GM21576 (cell line): Measurements from ENCODE around the gene TNFAIP2.
"Not testable (repeated sequence)": the region's sequence is repeated elsewhere in the genome, so short reads cannot be mapped to it uniquely, and the experiment has no call there.

Experiments used
- ATAC-seq: cut with Tn5 transposase; IDR thresholded peaks from one replicate; pipeline ENCODE4 v1.9.1; 2021; ENCODE audit warnings: mild to moderate bottlenecking, moderate library complexity; ENCODE audit not compliant: unreplicated experiment

The TNFAIP2 gene

DNA sequence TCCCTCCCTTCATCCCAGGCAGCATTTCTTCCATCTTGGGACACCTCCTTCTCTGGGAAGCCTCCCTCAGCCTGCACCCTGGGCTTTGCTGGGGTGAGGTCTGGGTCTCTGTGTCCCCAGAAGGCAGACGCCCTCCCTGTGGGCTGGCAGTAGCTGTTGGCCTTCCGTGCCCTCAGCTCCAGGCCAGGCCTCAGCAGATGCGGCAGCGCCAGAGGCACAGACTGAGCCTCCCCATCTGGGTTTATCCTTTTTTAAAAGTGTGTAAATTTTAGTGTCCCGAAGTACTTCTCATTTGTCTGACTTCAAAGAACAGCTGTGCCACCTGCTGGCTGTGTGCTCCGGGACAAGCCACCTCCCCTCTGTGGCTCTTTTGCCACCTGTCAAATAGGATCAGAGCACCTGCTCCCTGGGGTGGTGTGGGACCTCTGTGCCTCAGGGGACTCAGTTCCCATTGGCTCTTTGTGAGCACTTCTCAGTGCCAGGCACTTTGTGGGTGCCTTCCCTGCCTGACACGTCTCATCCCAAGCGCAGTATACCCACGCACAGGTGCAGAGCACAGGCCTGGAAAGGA lies 17.6 kb upstream of the TNFAIP2 start:
- no peak for ATAC-seq

DNA sequence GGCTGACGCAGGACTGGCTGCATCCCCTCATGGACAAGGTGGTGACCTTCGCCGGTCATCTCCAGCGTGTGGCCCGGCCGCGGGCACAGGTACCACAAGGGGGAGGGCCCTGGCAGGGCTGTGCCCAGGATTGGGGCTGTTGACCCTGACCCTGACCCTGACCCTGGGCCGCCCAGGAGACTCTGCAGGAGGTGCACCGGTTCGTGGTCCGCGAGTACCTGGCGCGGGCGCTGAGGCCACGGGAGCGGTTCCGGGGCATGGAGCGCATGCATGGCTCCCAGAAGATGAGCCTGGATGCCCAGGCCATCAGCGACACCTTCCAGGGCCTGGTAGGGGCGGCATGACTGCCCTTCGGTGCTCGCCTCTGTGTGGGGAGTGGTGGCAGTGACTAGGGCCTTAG lies 15.8 kb upstream of the TNFAIP2 start:
- no peak for ATAC-seq

DNA sequence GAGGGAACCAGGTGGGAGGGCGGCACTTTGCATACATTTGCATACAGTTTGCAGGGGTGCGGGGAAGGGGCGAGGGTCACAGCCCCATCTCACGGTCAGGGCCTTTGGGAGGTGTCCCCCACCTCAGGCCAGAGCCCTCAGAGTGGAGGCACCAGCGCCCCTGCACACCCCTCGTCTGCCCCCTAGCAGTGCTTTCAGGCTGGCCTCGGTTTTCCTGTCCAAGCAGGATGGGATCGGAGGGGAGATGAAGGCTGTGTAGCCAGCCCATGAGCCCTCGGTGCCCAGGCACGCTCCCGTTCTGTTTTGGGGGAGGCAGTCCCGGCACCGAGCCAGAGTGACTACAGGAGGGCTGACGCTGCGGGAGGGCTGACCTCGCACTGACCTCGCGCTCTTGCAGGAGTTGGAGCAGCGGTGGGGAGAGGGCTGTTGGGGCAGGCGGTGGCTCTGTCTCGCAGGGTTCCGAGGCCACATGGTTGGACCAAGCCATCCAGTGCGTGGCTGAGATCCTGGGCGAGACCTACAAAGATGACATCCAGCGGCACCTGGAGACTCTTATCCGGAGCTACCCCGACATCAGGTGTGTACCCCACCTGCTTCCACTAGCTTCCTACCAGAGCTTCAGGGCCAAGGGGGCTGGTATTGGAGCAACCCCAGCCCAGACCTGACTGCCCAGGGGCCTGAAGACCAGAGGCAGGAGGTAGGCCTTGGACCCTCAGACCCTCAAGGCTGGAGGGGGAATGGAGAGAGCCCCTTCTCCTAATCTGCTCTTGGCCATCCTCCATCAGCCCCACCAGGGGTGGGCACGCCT lies 15.1 kb upstream of the TNFAIP2 start:
- ATAC-seq = no peak

DNA sequence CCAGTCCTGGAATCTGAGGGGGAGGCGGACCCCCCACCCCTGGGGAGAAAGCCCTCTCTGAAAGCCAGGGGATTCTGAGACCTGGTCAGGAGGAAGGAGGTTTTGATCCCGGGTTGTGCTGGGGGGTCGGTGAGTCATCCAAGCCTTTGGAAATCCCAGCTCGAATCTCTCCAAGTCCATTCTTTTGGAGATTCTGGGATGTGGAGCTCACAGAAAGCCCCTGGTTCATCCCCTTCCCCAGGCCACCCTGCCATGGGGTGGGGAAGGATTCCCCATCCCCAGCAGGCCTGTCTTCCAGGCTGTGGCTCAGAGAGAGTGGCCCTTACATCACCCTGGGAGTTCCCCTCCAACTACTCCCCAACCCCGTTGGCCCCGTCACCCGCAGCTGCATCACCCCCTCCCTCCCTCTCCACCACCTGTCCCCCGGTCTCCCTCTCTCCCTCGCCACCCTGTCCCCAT lies 14.5 kb upstream of the TNFAIP2 start:
- no peak for ATAC-seq

DNA sequence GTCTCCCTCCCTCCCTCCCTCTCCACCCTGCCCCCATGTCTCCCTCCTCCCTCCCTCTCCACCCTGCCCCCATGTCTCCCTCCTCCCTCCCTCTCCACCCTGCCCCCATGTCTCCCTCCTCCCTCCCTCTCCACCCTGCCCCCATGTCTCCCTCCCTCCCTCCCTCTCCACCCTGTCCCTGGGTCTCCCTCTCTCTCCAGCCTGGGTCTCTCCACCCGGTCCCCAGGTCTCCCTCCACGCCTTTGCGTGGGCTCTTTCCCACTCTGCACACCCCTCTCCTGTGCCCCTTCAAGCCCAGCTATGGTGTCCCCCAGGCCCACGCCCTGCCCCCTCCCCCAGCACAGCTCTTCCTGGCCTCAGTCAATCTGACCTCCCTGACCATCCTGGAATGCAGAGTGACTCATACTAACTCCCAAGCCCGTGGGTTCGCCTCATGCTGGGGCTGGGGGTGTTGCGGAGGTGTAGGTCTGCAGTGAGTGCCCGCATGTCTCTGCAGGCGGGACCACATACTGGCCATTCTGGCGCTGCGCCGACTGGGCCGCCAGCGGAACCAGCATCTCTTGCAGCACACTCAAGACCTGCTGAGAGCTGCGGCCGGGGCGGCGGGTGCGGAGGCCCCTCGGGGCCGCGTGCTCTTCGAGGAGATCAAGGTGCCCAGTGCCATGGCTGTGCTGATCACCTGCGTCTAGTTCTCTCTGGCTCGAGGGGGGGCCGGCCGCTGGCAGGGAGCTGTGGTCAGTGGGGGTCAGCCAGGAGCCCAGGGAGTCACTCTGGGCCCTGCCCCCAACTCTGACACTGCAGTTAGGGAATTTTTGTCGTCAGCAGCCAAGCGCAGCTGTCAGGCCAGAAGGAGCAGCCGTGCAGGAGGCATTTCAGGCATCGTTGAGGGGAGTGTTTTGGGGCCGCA lies 13.5 kb upstream of the TNFAIP2 start:
- no peak for ATAC-seq

DNA sequence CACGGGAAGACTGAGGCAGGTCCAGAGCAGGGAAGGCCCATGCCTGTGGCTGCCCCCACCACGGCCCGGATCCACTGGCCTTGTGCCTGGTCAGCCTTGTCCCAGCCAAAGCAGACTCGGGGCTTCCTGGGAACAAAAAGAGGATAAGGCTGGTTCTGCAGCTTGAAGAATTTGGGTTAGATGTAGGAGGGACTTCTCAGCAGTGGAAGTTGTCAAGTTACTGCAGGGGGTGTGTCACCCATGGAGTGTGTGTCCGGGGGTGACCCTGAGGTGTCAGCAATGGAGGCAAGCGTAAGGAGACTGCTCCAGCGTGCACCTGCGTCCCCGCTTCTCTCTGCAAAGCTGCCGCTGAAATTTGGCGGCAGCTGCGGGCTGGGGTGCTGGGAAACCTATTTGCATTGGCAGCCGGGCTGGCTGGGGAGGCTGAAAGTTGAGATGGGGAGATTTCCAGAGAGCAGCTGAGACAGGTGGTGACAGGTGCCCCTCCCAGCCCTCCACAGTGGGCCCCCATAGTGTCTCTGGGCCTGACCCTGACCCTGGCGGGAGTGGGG lies 12.5 kb upstream of the TNFAIP2 start:
- ATAC-seq = no peak

DNA sequence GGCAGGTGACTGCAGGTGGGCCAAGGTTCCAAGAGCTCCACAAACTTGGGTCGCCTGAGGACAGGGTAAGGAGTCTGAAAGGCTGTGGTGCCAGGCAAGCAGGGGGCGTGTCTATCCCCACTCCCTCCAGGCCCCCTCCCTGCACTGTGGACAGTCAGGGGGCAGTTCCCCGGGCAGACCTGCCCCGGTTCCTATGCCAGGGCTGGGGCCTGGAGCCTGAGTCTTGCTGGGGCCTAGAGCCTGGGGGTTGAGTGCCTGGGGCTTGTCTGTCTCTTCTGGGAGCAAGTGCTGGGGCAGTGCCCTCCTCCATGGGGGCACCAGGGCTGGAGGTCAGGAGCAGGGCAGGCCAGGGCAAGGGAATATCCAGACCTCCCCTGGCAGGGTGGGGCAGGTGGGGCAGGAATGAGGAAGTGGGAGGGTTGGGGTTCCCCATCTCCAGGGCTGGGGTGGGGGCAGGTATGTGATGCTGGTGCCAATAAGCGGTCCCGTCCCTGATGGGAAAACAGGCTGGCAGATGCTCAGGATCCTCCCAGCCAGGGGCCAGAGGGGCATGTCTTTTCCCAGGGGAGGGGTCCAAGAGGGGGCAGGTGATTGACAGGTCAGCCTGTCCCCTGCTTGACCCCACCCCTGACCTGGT lies 11.9 kb upstream of the TNFAIP2 start:
- ATAC-seq = no peak

DNA sequence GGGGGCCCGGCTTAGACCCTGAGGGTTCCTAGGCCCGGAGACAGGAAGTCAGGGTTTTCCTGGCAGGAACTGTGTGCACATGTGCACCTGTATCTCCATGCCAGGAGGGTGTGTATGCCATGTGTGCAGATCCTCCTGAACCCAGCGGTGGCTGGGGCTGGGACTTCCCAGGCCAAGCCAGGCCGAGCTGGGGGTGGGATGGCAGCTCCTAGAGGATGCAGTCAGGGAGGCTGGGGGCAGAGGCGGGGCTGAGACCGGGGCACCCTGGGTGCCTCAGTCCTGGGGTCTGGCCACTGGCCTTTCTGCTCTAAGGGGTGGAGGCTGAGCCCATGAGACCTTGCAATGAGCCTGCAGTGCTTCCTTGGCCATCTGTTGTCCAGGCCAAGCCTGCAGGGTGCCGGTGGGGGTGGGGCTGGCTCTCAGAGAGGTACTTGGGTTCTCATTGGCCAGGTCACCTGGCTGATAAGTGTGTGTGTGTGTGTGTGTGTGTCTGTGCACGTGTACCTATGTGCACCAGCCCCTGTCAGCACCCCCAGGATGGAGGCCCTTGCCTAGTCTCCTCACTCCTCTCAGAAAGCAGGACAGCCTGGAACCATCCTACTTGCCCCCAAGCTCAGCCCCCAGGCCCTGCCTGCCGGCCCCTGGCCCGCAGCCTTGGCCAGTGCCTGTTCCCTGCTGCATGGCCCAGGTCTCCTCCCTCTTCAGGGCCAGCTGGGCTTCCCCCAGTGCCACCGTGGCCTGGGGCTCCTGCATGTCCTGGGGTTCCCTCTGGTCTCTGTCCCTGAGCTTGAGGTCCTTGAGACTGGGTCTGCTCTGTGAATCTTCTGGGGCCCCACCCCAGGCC lies 10.6 kb upstream of the TNFAIP2 start:
- ATAC-seq = no peak

DNA sequence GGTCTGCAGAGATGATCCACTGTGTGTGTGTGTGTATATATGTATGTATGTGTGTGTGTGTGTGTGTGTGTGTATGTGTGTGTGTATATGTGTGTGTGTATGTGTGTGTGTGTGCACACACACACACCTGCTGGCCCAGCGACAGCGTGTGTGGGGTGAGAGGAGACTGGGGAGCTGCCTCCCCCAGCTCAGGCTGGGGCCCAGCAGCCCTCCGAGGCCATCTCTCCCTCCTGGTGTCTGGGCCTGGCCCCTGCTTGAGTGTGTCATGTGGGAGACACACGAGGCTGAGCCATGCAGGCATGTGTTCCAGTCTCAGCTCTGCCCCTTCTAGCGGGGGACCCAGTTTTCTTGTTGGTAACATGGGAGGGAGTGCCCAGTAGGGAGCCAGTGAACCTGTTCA lies 10.0 kb upstream of the TNFAIP2 start:
- no peak for ATAC-seq

DNA sequence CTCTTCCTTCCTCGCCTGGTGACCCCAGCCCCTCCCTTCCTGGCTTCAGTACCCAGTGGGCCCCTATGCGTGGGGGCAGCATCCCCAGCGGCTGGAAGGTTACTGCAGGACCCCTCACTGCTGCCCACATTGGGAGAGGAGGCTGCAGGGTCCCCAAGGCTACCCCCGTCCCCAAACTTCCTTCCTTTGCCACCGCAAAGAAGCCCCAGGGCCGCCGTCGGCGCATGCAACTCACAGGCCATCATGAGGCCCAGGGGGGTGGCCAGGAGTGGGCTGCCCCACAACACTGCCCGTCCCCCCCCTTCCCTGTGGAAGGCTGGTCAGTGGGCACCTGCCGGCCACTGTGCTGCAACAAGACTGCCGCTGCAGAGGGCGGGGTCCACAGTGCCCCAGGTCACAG lies 9.5 kb upstream of the TNFAIP2 start:
- ATAC-seq = no peak

DNA sequence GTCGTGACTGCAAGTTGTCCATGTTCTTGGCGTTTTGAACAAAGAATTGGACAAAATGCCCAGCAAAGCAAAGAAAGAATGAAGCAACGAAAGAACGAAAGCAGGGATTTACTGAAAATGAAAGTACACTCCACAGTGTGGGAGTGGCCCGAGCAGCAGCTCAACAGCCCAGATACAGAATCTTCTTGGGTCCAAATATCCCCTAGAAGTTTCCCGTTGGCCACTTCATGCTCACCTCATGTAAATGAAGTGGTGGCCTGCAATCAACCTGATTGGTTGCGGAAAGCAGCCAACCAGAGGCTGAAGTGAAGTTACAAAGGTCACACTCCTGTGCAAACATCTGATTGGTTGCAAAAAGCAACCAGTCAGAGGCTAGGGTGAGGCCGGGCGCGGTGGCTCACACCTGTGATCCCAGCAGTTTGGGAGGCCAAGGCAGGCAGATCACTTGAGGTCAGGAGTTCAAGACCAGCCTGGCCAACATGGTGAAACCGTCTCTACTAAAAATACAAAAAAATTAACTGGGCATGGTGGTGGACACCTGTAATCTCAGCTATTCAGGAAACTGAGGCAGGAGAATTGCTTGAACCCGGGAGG lies 8.1 kb upstream of the TNFAIP2 start:
- ATAC-seq = not testable (repeated sequence)

DNA sequence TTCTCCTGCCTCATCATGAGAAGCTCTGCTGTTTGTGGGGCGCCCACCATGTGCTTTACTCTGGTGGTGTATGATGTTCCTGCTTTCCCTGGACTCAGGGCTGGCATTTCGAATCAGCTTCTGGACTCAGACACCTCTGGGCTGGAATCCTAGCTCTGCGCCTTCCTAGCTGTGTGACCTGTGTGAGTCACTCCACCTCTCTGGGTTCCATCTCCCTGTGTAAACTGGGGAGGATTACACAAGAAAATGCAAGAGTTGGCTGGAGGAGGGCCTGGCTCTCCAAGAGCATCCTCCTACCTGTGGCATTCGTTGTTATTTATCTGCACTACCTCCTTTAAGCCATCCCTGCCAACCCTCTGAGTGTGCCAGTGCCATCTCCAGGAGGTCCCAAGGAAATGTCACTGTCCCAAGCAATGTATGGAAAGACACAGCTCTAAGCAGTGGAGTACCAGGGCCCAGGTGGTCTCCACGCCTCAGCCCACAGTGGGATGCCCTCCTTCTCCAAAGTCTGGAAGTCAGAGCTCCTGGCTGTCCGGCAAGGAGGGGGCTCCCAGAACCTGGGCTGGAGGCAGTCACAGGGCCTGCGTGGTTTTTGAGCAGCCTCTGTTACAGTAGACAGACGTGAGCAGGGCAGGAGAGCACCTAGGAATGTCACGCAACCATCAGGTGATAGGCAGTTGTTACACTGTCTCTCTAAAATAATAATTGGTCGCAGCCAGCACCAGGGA lies 7.3 kb upstream of the TNFAIP2 start:
- ATAC-seq = no peak

DNA sequence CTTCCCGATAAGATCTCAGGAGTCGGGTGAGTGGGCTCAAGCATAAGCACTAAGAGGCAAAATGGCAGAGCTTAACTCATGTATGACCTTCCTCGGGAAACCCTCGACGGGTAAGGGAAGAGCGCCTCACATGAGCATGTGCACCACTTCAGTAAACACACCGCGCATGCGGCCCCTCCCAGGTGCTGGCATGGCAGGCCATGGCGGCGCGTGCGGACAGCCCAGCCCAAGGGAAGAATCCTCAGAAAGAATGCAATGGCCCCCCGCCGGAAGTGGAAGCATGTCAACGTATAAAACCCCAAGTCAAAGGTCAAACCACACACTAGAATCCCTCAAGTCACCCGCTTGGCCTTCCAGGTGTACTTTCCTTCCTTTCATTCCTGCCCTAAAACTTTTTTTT lies 6.6 kb upstream of the TNFAIP2 start:
- no peak for ATAC-seq

DNA sequence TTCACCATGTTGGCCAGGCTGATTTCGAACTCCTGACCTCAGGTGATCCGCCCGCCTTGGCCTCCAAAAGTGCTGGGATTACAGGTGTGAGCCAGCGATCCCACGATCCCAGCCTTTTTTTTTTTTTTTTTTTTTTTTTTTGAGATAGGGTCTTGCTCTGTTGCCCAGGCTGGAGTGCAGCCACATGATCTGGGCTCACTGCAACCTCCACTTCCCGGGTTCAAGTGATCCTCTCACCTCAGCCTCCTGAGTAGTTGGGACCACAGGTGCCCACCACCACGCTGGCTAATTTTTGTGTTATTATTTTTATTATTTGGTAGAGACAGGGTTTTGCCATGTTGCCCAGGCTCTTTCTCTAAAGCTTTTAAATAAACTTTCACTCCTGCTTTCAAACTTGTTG lies 5.8 kb upstream of the TNFAIP2 start:
- not testable (repeated sequence) for ATAC-seq

DNA sequence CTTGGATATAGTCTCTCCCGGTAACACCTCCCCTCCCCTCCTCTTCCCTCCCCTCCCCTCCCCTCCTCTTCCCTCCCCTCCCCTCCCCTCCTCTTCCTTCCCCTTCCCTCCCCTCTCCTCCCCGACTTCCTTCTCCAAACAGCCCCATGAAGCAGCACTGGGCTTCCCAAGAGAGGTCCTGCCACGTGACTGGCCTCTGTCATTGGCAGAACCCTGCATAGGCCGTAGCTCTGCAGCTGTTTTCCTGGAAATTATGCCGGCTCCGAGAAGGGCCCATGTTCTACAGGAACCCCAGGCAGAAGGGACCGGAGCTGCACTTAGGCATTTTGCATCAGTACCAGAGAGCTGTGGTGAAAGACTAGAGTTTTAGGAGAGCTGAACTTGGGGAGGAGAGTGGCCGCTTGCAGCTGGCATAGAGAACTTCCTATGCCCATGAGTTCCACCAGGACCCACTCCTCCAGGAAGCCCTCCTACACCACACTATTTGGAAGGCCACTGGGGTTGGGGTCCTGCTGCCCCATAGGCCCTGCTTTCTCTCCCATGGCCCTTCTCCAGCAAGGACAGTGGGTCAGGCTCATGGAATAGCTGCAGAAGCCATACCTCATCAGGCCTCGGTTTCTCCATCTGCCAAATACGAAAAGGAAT lies 5.1 kb upstream of the TNFAIP2 start:
- no peak for ATAC-seq

DNA sequence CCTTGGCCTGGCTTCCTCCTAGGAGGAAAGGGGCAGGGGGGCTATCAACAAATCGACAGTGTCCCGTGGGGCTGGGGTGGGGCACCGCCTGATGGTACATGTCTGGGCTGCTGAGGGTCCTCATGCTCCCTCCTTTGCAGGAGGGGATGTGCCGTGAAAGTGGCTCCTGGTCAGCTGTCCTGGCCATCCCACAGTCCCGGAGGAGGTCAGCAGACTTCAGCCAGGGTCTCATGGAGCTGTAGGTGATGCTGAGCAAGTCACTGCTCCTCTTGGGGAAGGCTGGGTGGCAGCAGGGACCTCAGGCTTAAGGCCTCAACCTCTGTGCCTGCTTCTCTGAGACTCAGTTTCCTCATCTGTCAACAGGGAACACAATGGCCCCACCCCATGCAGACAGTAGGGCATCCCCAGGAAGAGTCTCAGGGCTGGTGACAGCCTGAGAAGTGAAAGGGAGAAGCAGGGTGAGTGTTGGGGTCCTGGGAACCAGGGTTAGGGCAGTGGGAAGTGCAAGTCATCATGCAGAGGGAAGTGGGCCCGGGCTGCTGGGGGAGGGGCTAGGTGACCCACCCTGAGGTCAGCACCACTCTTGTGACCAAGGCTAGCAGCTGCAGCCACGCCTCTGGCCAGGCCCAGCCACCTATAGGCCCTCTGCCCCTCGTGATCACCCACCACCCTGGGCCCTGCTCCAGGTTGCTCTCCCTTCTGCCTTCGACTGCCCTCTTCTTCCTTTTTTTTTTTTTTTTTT lies 4.4 kb upstream of the TNFAIP2 start:
- no peak for ATAC-seq

DNA sequence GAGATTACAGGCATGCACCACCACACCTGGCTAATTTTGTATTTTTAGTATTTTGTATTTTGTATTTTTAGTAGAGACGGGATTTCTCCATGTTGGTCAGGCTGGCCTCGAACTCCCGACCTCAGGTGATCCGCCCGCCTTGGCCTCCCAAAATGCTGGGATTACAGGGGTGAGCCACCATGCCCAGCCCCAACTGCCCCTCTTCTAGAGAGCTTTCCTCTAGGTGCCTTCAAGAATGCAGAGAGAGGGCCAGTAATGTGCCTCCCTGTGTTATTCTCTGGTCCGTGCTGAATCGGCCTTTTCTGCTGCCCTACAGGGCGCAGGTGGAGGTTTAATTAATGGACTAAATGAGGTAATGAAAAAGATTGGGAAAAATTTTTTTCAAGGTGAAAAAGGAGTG lies 3.7 kb upstream of the TNFAIP2 start:
- ATAC-seq = not testable (repeated sequence)
